Neural cell (in vitro differentiated cells): ENCODE data around the gene RIPOR1. TPM values are rescaled to one million over a fixed set of nuclear protein-coding genes. Genes with fewer than 3 reads are reported as not detected.

Source experiments
- H2AFZ ChIP-seq: fragments of 200-600, 300-800 bp; sonication (generic), shearing (Covaris generic); 2 replicates; pipeline ENCODE4 v1.6.0; 2014; ENCODE audit warnings: low read depth, mild to moderate bottlenecking, antibody characterized with exemption, low read length, moderate library complexity
- H3F3A ChIP-seq: fragments of 200-600 bp; shearing (Covaris generic); 2 replicates; pipeline ENCODE4 v1.6.1; 2016; ENCODE audit warnings: mild to moderate bottlenecking, moderate library complexity, mixed read lengths, antibody characterized with exemption, low read length; ENCODE audit not compliant: insufficient read depth, poor library complexity, severe bottlenecking
- H3K27ac ChIP-seq: fragments of 200-600, 300-800 bp; sonication (generic), shearing (Covaris generic); 2 replicates; pipeline ENCODE4 v1.5.1; 2014; ENCODE audit warnings: mild to moderate bottlenecking, low read length, moderate library complexity
- H3K27me3 ChIP-seq: fragments of 300-800, 200-600 bp; sonication (generic), shearing (Covaris generic); 2 replicates; pipeline ENCODE4 v1.6.0; 2014; ENCODE audit warnings: mild to moderate bottlenecking, low read depth, low read length, moderate library complexity; ENCODE audit not compliant: insufficient read depth
- H3K36me3 ChIP-seq: fragments of 300-800, 200-600 bp; sonication (generic), shearing (Covaris generic); 2 replicates; pipeline ENCODE4 v1.5.1; 2014; ENCODE audit warnings: mild to moderate bottlenecking, antibody characterized with exemption, low read length, moderate library complexity; ENCODE audit not compliant: insufficient read depth
- H3K4me2 ChIP-seq: fragments of 300-800, 200-600 bp; sonication (generic), shearing (Covaris generic); 2 replicates; pipeline ENCODE4 v1.6.0; 2014; ENCODE audit warnings: mild to moderate bottlenecking, low read length
- H3K4me3 ChIP-seq: fragments of 300-800, 200-600 bp; sonication (generic), shearing (Covaris generic); 2 replicates; pipeline ENCODE4 v1.5.1; 2014; ENCODE audit warnings: mild to moderate bottlenecking, low read length, moderate library complexity
- H3K79me2 ChIP-seq: fragments of 200-600 bp; shearing (Covaris generic); replicated peaks from 2 replicates; pipeline ENCODE4 v1.6.0; 2014; ENCODE audit warnings: mild to moderate bottlenecking, low read length, moderate library complexity; ENCODE audit not compliant: insufficient read depth
- H3K9ac ChIP-seq: fragments of 300-800, 200-600 bp; sonication (generic), shearing (Covaris generic); 2 replicates; pipeline ENCODE4 v1.6.1; 2016; ENCODE audit warnings: mild to moderate bottlenecking, low read length, mixed read lengths
- H3K9me2 ChIP-seq: fragments of 200-600 bp; shearing (Covaris generic); 2 replicates; pipeline ENCODE4 v1.6.1; 2016; ENCODE audit warnings: mild to moderate bottlenecking, low read length, mixed read lengths; ENCODE audit not compliant: insufficient read depth
- H3K9me3 ChIP-seq: fragments of 200-600, 300-800 bp; sonication (generic), shearing (Covaris generic); 2 replicates; pipeline ENCODE4 v1.6.1; 2016; ENCODE audit warnings: mild to moderate bottlenecking, mixed run types, low read length, moderate library complexity, mixed read lengths
- H4K20me1 ChIP-seq: fragments of 200-600 bp; shearing (Covaris generic); 2 replicates; pipeline ENCODE4 v1.6.1; 2016; ENCODE audit warnings: mild to moderate bottlenecking, mixed run types; ENCODE audit not compliant: insufficient read depth
- CTCF ChIP-seq: fragments of 450-650 bp; IDR thresholded peaks from 2 replicates; pipeline ENCODE4 v1.5.1; 2014; ENCODE audit warnings: antibody characterized with exemption, mild to moderate bottlenecking, moderate library complexity; ENCODE audit not compliant: poor library complexity, severe bottlenecking
- EP300 ChIP-seq: fragments of 450-650 bp; conservative IDR thresholded peaks from 2 replicates; pipeline ENCODE4 v1.6.1; 2014; ENCODE audit warnings: antibody characterized with exemption, mild to moderate bottlenecking, moderate library complexity; ENCODE audit not compliant: poor library complexity, severe bottlenecking
- EZH2 ChIP-seq: fragments of 200-600, 300-800 bp; shearing (Covaris generic), sonication (generic); IDR thresholded peaks from 2 replicates; pipeline ENCODE4 v1.6.1; 2014; ENCODE audit warnings: antibody characterized with exemption, low read length, borderline replicate concordance, mild to moderate bottlenecking; ENCODE audit not compliant: insufficient read depth, poor library complexity, severe bottlenecking
- MXI1 ChIP-seq: fragments of 450-650 bp; conservative IDR thresholded peaks from 2 replicates; pipeline ENCODE4 v1.6.1; 2014; ENCODE audit warnings: antibody characterized with exemption, mild to moderate bottlenecking; ENCODE audit not compliant: poor library complexity, severe bottlenecking
- POLR2AphosphoS5 ChIP-seq: IDR thresholded peaks from 2 replicates; pipeline ENCODE4 v1.6.1; 2012
- RAD21 ChIP-seq: fragments of 450-650 bp; conservative IDR thresholded peaks from 2 replicates; pipeline ENCODE4 v1.6.1; 2014; ENCODE audit warnings: antibody characterized with exemption, mild to moderate bottlenecking, moderate library complexity
- REST ChIP-seq: IDR thresholded peaks from 2 replicates; pipeline ENCODE4 v1.6.1; 2012; ENCODE audit warnings: borderline replicate concordance
- SMC3 ChIP-seq: fragments of 450-650 bp; conservative IDR thresholded peaks from 2 replicates; pipeline ENCODE4 v1.6.1; 2014; ENCODE audit warnings: antibody characterized with exemption, mild to moderate bottlenecking, moderate library complexity; ENCODE audit not compliant: poor library complexity
- TAF1 ChIP-seq: IDR thresholded peaks from 2 replicates; pipeline ENCODE4 v1.6.1; 2012; ENCODE audit warnings: low read depth
- polyA plus RNA-seq: library from polyadenylated mRNA; depleted of rRNA; stranded (reverse); fragments of >200 nt; gene quantifications from 2 replicates; pipeline ENCODE4 v1.2.3, GENCODE V29; 2014

Gene RIPOR1
- polyA plus RNA-seq, 1 donor from 2014 or later: 13.2 TPM

GRCh38 chr16:67565470-67566100, 37.0 kb downstream of the RIPOR1 start:
- no peak overlapping the region for H3K4me3 ChIP-seq
- no peak overlapping the region for H2AFZ ChIP-seq
- H3K36me3 ChIP-seq: no peaks in the 10 kb centered on the region
- H3K9me3 ChIP-seq: no peaks in the 10 kb centered on the region
- H3F3A ChIP-seq: no peaks in the 10 kb centered on the region
- no peaks in the 10 kb centered on the region for H3K9me2 ChIP-seq
- no peak overlapping the region for H3K27ac ChIP-seq
- no peak overlapping the region for H3K9ac ChIP-seq
- TF ChIP-seq EP300 (no peak), SMC3 (no peak), CTCF (no peak), POLR2AphosphoS5 (no peak), REST (no peak), TAF1 (no peak), RAD21 (no peak), EZH2 (no peak), MXI1 (no peak)
- peaks cover 4% of the 10 kb centered on the region for H4K20me1 ChIP-seq
- H3K27me3 ChIP-seq: no peaks in the 10 kb centered on the region
- peaks cover 74% of the 10 kb centered on the region for H3K79me2 ChIP-seq
- H3K4me2 ChIP-seq: no peak overlapping the region

GRCh38 chr16:67571464-67571863, 42.8 kb downstream of the RIPOR1 start:
- Histone ChIP-seq H3K4me2 (no peak overlapping the region), H4K20me1 (peaks cover 5% of the 10 kb centered on the region), H2AFZ (no peak overlapping the region), H3K27me3 (no peaks in the 10 kb centered on the region), H3F3A (no peaks in the 10 kb centered on the region), H3K4me3 (no peak overlapping the region), H3K9me3 (no peaks in the 10 kb centered on the region), H3K9ac (no peak overlapping the region), H3K36me3 (peaks cover 10% of the 10 kb centered on the region), H3K27ac (no peak overlapping the region), H3K9me2 (no peaks in the 10 kb centered on the region), H3K79me2 (peaks cover 51% of the 10 kb centered on the region)
- TF ChIP-seq POLR2AphosphoS5: no peak
- no peak for TF ChIP-seq TAF1
- TF ChIP-seq SMC3: no peak
- TF ChIP-seq MXI1: no peak
- TF ChIP-seq CTCF: no peak
- TF ChIP-seq EZH2: no peak
- no peak for TF ChIP-seq RAD21
- no peak for TF ChIP-seq REST
- no peak for TF ChIP-seq EP300
